NCI-H82 treated with DMSO at 0.1 percent for 48 hours (cell line): ENCODE results near the gene B3GNT2.

Source experiments
- DNase-seq: peaks from one replicate; lab custom pipeline; 2025; ENCODE audit not compliant: unreplicated experiment; lab: John Stamatoyannopoulos, UW

The B3GNT2 gene

GRCh38 chr2:62204998-62205496 lies 9.1 kb downstream of the B3GNT2 start:
- no peak for DNase-seq

GRCh38 chr2:62205554-62205953 lies 9.6 kb downstream of the B3GNT2 start:
- DNase-seq, result no peak

GRCh38 chr2:62206024-62206423 lies 10.1 kb downstream of the B3GNT2 start:
- no peak for DNase-seq

- no peak for DNase-seq
Measured at GRCh38 chr2:62207491-62207890, 11.6 kb downstream of the B3GNT2 start.

GRCh38 chr2:62208074-62208757 lies 12.3 kb downstream of the B3GNT2 start:
- no peak for DNase-seq

GRCh38 chr2:62208758-62209114 lies 12.8 kb downstream of the B3GNT2 start:
- no peak for DNase-seq

GRCh38 chr2:62209427-62209991 lies 13.6 kb downstream of the B3GNT2 start:
- no peak for DNase-seq

GRCh38 chr2:62215306-62216064 lies 19.6 kb downstream of the B3GNT2 start:
- DNase-seq, result peak; percentile 86

GRCh38 chr2:62216113-62216512 lies 20.2 kb downstream of the B3GNT2 start:
- no peak for DNase-seq

GRCh38 chr2:62216616-62217015 lies 20.7 kb downstream of the B3GNT2 start:
- no peak for DNase-seq

GRCh38 chr2:62217421-62217820 lies 21.5 kb downstream of the B3GNT2 start:
- no peak for DNase-seq

GRCh38 chr2:62217970-62218369 lies 22.1 kb downstream of the B3GNT2 start:
- no peak for DNase-seq

GRCh38 chr2:62219407-62220159 lies 23.7 kb downstream of the B3GNT2 start:
- DNase-seq, result no peak

- no peak for DNase-seq
Measured at GRCh38 chr2:62221141-62221540, 25.2 kb downstream of the B3GNT2 start.

GRCh38 chr2:62222171-62222570 lies 26.3 kb downstream of the B3GNT2 start:
- no peak for DNase-seq

- DNase-seq, result no peak
Measured at GRCh38 chr2:62222674-62223073, 26.8 kb downstream of the B3GNT2 start.

GRCh38 chr2:62224976-62225375 lies 29.1 kb downstream of the B3GNT2 start:
- no peak for DNase-seq

GRCh38 chr2:62227386-62228075 lies 31.6 kb downstream of the B3GNT2 start:
- DNase-seq, result no peak

GRCh38 chr2:62229082-62229605 lies 33.2 kb downstream of the B3GNT2 start:
- no peak for DNase-seq

- DNase-seq, result no peak
Measured at GRCh38 chr2:62231541-62231940, 35.6 kb downstream of the B3GNT2 start.
